ENCODE measurements around the gene SUPT3H. TPM values are rescaled to one million over a fixed set of nuclear protein-coding genes. Genes with fewer than 3 reads are reported as not detected.

The SUPT3H gene
- total RNA-seq, 2 donors from 2014 or later, result 5.3 to 9.6 TPM

- ATAC-seq (no peak), DNase-seq (ENCODE audit: low spot score) (no peak)
- peaks cover 16% of the 10 kb centered on the region in 2 donors for H3K4me1 Mint-ChIP-seq (ENCODE audit: low read depth in 2 of 2)
- H3K27ac Mint-ChIP-seq, result no peak overlapping the region
- no peak overlapping the region for H3K4me3 Mint-ChIP-seq
- no peaks in the 10 kb centered on the region for H3K36me3 Mint-ChIP-seq
- no peaks in the 10 kb centered on the region for H3K9me3 Mint-ChIP-seq
- H3K27me3 Mint-ChIP-seq, result no peaks in the 10 kb centered on the region
These were observed 265.0 kb downstream of the SUPT3H start for GRCh38 chr6:45112711-45113110.

GRCh38 chr6:45109551-45109950 lies 268.2 kb downstream of the SUPT3H start:
- H3K27ac Mint-ChIP-seq, result no peak overlapping the region
- no peaks in the 10 kb centered on the region for H3K27me3 Mint-ChIP-seq
- H3K4me1 Mint-ChIP-seq (ENCODE audit: low read depth in 2 of 2), result peaks cover 0 to 4% of the 10 kb centered on the region in 2 donors
- H3K36me3 Mint-ChIP-seq, result no peaks in the 10 kb centered on the region
- ATAC-seq (no peak), DNase-seq (ENCODE audit: low spot score) (no peak)
- H3K9me3 Mint-ChIP-seq, result no peaks in the 10 kb centered on the region
- no peak overlapping the region for H3K4me3 Mint-ChIP-seq

GRCh38 chr6:45105170-45105820 lies 272.4 kb downstream of the SUPT3H start:
- Mint-ChIP-seq H3K36me3 (no peaks in the 10 kb centered on the region), H3K27ac (no peak overlapping the region), H3K4me3 (no peak overlapping the region), H3K4me1 (ENCODE audit: low read depth in 2 of 2) (peaks cover 0 to 4% of the 10 kb centered on the region in 2 donors), H3K9me3 (no peaks in the 10 kb centered on the region), H3K27me3 (no peaks in the 10 kb centered on the region)
- ATAC-seq (no peak), DNase-seq (ENCODE audit: low spot score) (no peak)

GRCh38 chr6:45104429-45104828 lies 273.3 kb downstream of the SUPT3H start:
- ATAC-seq (no peak), DNase-seq (ENCODE audit: low spot score) (no peak)
- Mint-ChIP-seq H3K36me3 (no peaks in the 10 kb centered on the region), H3K9me3 (no peaks in the 10 kb centered on the region), H3K27me3 (no peaks in the 10 kb centered on the region), H3K4me3 (no peak overlapping the region), H3K4me1 (ENCODE audit: low read depth in 2 of 2) (peaks cover 0 to 4% of the 10 kb centered on the region in 2 donors), H3K27ac (no peak overlapping the region)

GRCh38 chr6:45098256-45098655 lies 279.5 kb downstream of the SUPT3H start:
- ATAC-seq, result no peak
- Mint-ChIP-seq H3K36me3 (no peaks in the 10 kb centered on the region), H3K4me3 (no peak overlapping the region), H3K27ac (no peak overlapping the region), H3K4me1 (ENCODE audit: low read depth in 2 of 2) (no peaks in the 10 kb centered on the region), H3K9me3 (no peaks in the 10 kb centered on the region), H3K27me3 (no peaks in the 10 kb centered on the region)
- DNase-seq (ENCODE audit: low spot score), result no peak

GRCh38 chr6:45094831-45095230 lies 282.9 kb downstream of the SUPT3H start:
- DNase-seq (ENCODE audit: low spot score), result no peak
- Mint-ChIP-seq H3K4me3 (no peak overlapping the region), H3K27ac (no peak overlapping the region), H3K9me3 (no peaks in the 10 kb centered on the region), H3K4me1 (ENCODE audit: low read depth in 2 of 2) (no peaks in the 10 kb centered on the region), H3K36me3 (no peaks in the 10 kb centered on the region), H3K27me3 (no peaks in the 10 kb centered on the region)
- no peak for ATAC-seq

- DNase-seq (ENCODE audit: low spot score), result no peak
- H3K27ac Mint-ChIP-seq, result no peak overlapping the region
- H3K4me1 Mint-ChIP-seq (ENCODE audit: low read depth in 2 of 2), result no peaks in the 10 kb centered on the region
- no peaks in the 10 kb centered on the region for H3K27me3 Mint-ChIP-seq
- no peak for ATAC-seq
- H3K9me3 Mint-ChIP-seq, result no peaks in the 10 kb centered on the region
- no peak overlapping the region for H3K4me3 Mint-ChIP-seq
- no peaks in the 10 kb centered on the region for H3K36me3 Mint-ChIP-seq
These were observed 285.6 kb downstream of the SUPT3H start for GRCh38 chr6:45092135-45092534.

- Mint-ChIP-seq H3K9me3 (no peaks in the 10 kb centered on the region), H3K27me3 (no peaks in the 10 kb centered on the region), H3K4me1 (ENCODE audit: low read depth in 2 of 2) (peaks cover 0 to 4% of the 10 kb centered on the region in 2 donors), H3K36me3 (no peaks in the 10 kb centered on the region), H3K27ac (no peak overlapping the region), H3K4me3 (no peak overlapping the region)
- ATAC-seq, result no peak
- no peak for DNase-seq (ENCODE audit: low spot score)
These were observed 291.2 kb downstream of the SUPT3H start for GRCh38 chr6:45086360-45087084.

- ATAC-seq (no peak), DNase-seq (ENCODE audit: low spot score) (no peak)
- Mint-ChIP-seq H3K27ac (no peak overlapping the region), H3K36me3 (peaks cover 7% of the 10 kb centered on the region), H3K4me3 (no peak overlapping the region), H3K9me3 (no peaks in the 10 kb centered on the region), H3K4me1 (ENCODE audit: low read depth in 2 of 2) (peaks cover 0 to 4% of the 10 kb centered on the region in 2 donors), H3K27me3 (no peaks in the 10 kb centered on the region)
These were observed 293.5 kb downstream of the SUPT3H start for GRCh38 chr6:45084257-45084656.

GRCh38 chr6:45082091-45082490 lies 295.6 kb downstream of the SUPT3H start:
- no peaks in the 10 kb centered on the region for H3K27me3 Mint-ChIP-seq
- no peak for ATAC-seq
- H3K27ac Mint-ChIP-seq, result no peak overlapping the region
- peaks cover 4% of the 10 kb centered on the region for H3K9me3 Mint-ChIP-seq
- peaks cover 23% of the 10 kb centered on the region for H3K36me3 Mint-ChIP-seq
- H3K4me3 Mint-ChIP-seq, result no peak overlapping the region
- H3K4me1 Mint-ChIP-seq (ENCODE audit: low read depth in 2 of 2), result peaks cover 0 to 4% of the 10 kb centered on the region in 2 donors
- DNase-seq (ENCODE audit: low spot score), result no peak

- ATAC-seq (no peak), DNase-seq (ENCODE audit: low spot score) (no peak)
- peaks cover 23% of the 10 kb centered on the region for H3K36me3 Mint-ChIP-seq
- H3K27ac Mint-ChIP-seq, result no peak overlapping the region
- no peak overlapping the region for H3K4me3 Mint-ChIP-seq
- no peaks in the 10 kb centered on the region for H3K27me3 Mint-ChIP-seq
- peaks cover 0 to 4% of the 10 kb centered on the region in 2 donors for H3K4me1 Mint-ChIP-seq (ENCODE audit: low read depth in 2 of 2)
- H3K9me3 Mint-ChIP-seq, result peaks cover 4% of the 10 kb centered on the region
These were observed 296.1 kb downstream of the SUPT3H start for GRCh38 chr6:45081634-45082033.

GRCh38 chr6:45078432-45078831 lies 299.3 kb downstream of the SUPT3H start:
- ATAC-seq, result no peak
- H3K27me3 Mint-ChIP-seq, result no peaks in the 10 kb centered on the region
- H3K4me3 Mint-ChIP-seq, result no peak overlapping the region
- H3K9me3 Mint-ChIP-seq, result peaks cover 4% of the 10 kb centered on the region
- peaks cover 23% of the 10 kb centered on the region for H3K36me3 Mint-ChIP-seq
- H3K4me1 Mint-ChIP-seq (ENCODE audit: low read depth in 2 of 2), result no peaks in the 10 kb centered on the region
- no peak for DNase-seq (ENCODE audit: low spot score)
- no peak overlapping the region for H3K27ac Mint-ChIP-seq

GRCh38 chr6:45076217-45076930 lies 301.4 kb downstream of the SUPT3H start:
- no peak for DNase-seq (ENCODE audit: low spot score)
- Mint-ChIP-seq H3K9me3 (peaks cover 4% of the 10 kb centered on the region), H3K36me3 (peaks cover 23% of the 10 kb centered on the region), H3K4me1 (ENCODE audit: low read depth in 2 of 2) (peaks cover 0 to 6% of the 10 kb centered on the region in 2 donors), H3K27ac (no peak overlapping the region), H3K4me3 (no peak overlapping the region), H3K27me3 (no peaks in the 10 kb centered on the region)
- no peak for ATAC-seq

GRCh38 chr6:45075246-45075645 lies 302.5 kb downstream of the SUPT3H start:
- Mint-ChIP-seq H3K4me1 (ENCODE audit: low read depth in 2 of 2) (peaks cover 0 to 6% of the 10 kb centered on the region in 2 donors), H3K9me3 (peaks cover 4% of the 10 kb centered on the region), H3K36me3 (peaks cover 23% of the 10 kb centered on the region), H3K27me3 (no peaks in the 10 kb centered on the region), H3K4me3 (no peak overlapping the region), H3K27ac (no peak overlapping the region)
- ATAC-seq (no peak), DNase-seq (ENCODE audit: low spot score) (no peak)
